ENCODE data around the gene SPPL2B.
A peak's percentile ranks its signal among the peaks of the same experiment; 100 is the strongest.
"Not testable (repeated sequence)": the region's sequence is repeated elsewhere in the genome, so short reads cannot be mapped to it uniquely, and the experiment has no call there.

The SPPL2B gene

GRCh38 chr19:2328401-2329148 is at the start of gene SPPL2B, which contains the start of gene LSM7:
SPPL2B (plus strand) TSS chr19:2328684; CDS start chr19:2328710, 26 bp downstream.
LSM7 (minus strand) TSS chr19:2328586; CDS start chr19:2328566, 20 bp downstream.
- peak; percentile 32 for DNase-seq

- DNase-seq = no peak
Measured at GRCh38 chr19:2280633-2281264, 47.7 kb upstream of the SPPL2B start.

- not testable (repeated sequence) for DNase-seq
Measured at GRCh38 chr19:2281265-2282061, 47.0 kb upstream of the SPPL2B start.

GRCh38 chr19:2282062-2282861 is 46.2 kb upstream of the SPPL2B start, which contains the start of gene PEAK3:
PEAK3 (minus strand) TSS chr19:2282175; CDS start chr19:2280931, 1,244 bp downstream.
- DNase-seq = no peak

- DNase-seq = no peak
Measured at GRCh38 chr19:2282862-2283237, 45.6 kb upstream of the SPPL2B start.

GRCh38 chr19:2283835-2284507 is 44.5 kb upstream of the SPPL2B start:
- DNase-seq = no peak

- DNase-seq = no peak
Measured at GRCh38 chr19:2286402-2287140, 41.9 kb upstream of the SPPL2B start.

GRCh38 chr19:2287585-2288337 is 40.7 kb upstream of the SPPL2B start:
- no peak for DNase-seq

- DNase-seq = no peak
Measured at GRCh38 chr19:2288338-2288817, 40.1 kb upstream of the SPPL2B start.

- no peak for DNase-seq
Measured at GRCh38 chr19:2288818-2289713, 39.4 kb upstream of the SPPL2B start.

GRCh38 chr19:2289714-2290435 is 38.6 kb upstream of the SPPL2B start:
- no peak for DNase-seq

GRCh38 chr19:2290441-2291184 is 37.9 kb upstream of the SPPL2B start:
- DNase-seq = no peak

- DNase-seq = no peak
Measured at GRCh38 chr19:2291185-2291751, 37.2 kb upstream of the SPPL2B start.

- no peak for DNase-seq
Measured at GRCh38 chr19:2294687-2295335, 33.7 kb upstream of the SPPL2B start.

GRCh38 chr19:2296141-2296540 is 32.3 kb upstream of the SPPL2B start:
- no peak for DNase-seq

- no peak for DNase-seq
Measured at GRCh38 chr19:2300533-2300932, 28.0 kb upstream of the SPPL2B start.

All from NCI-H510A treated with DMSO at 0.1 percent for 48 hours (cell line).